H1 (cell line): ENCODE data around the gene DMAC2L.

Source experiments
- CBX8 ChIP-seq: fragments of 300-800, 300-1000 bp; sonication (generic); IDR thresholded peaks from 2 replicates; pipeline ENCODE4 v1.7.1; 2016; ENCODE audit warnings: low read depth, low read length, borderline replicate concordance
- CHD1 ChIP-seq: IDR thresholded peaks from 2 replicates; pipeline ENCODE4 v1.6.1; 2012; ENCODE audit warnings: low read depth, low read length, improper control_type of control experiment
- EP300 ChIP-seq, 2 experiments: IDR thresholded peaks; 1 replicate in 1 of 2; 2 replicates in 1 of 2; pipeline ENCODE4 v1.6.1; 2011 to 2012; ENCODE audit warnings: low read depth in 2 of 2, low read length in 2 of 2, mild to moderate bottlenecking in 2 of 2, borderline replicate concordance in 1 of 2, inconsistent platforms in 1 of 2, moderate library complexity in 1 of 2
- POLR2A ChIP-seq, 2 experiments: IDR thresholded peaks; 1 replicate in 1 of 2; 2 replicates in 1 of 2; pipeline ENCODE4 v1.6.1; 2011; ENCODE audit warnings: low read depth in 2 of 2, low read length in 2 of 2, mild to moderate bottlenecking in 2 of 2; ENCODE audit errors: control extremely low read depth in 1 of 2
- POLR2AphosphoS5 ChIP-seq: IDR thresholded peaks from 2 replicates; pipeline ENCODE4 v1.6.1; 2011; ENCODE audit warnings: low read depth, low read length
- RAD21 ChIP-seq, 2 experiments: IDR thresholded peaks in 1 of 2; conservative IDR thresholded peaks in 1 of 2; 2 replicates each; pipeline ENCODE4 v1.6.1; 2011; ENCODE audit warnings: low read depth in 2 of 2, low read length in 2 of 2, improper control_type of control experiment in 1 of 2, inconsistent platforms in 1 of 2, mild to moderate bottlenecking in 1 of 2, moderate library complexity in 1 of 2
- RFX5 ChIP-seq: IDR thresholded peaks from 2 replicates; pipeline ENCODE4 v1.6.1; 2011; ENCODE audit warnings: low read depth, low read length, improper control_type of control experiment, borderline replicate concordance
- SUZ12 ChIP-seq: fragments of 200-600 bp; sonication (generic); IDR thresholded peaks from 2 replicates; pipeline ENCODE4 v1.6.1; 2012; ENCODE audit warnings: mild to moderate bottlenecking, inconsistent platforms, low read length, moderate library complexity, mixed read lengths
- TAF1 ChIP-seq: IDR thresholded peaks from 2 replicates; pipeline ENCODE4 v1.6.1; 2011; ENCODE audit warnings: mild to moderate bottlenecking, low read depth, low read length
- TF ChIP-seq, protein P1 (sequence below), 3 experiments: IDR thresholded peaks; 1 replicate in 2 of 3; 2 replicates in 1 of 3; pipeline versions ENCODE4 v1.5.1 to v1.6.1; 2011; ENCODE audit warnings: low read length in 3 of 3, mild to moderate bottlenecking in 3 of 3, inconsistent platforms in 2 of 3, low read depth in 1 of 3, moderate library complexity in 1 of 3; ENCODE audit not compliant: insufficient read depth in 1 of 3; ENCODE audit errors: control extremely low read depth in 1 of 3
- TF ChIP-seq, protein P2 (sequence below): IDR thresholded peaks from 2 replicates; pipeline ENCODE4 v1.6.1; 2011; ENCODE audit warnings: low read length, improper control_type of control experiment

DNA sequence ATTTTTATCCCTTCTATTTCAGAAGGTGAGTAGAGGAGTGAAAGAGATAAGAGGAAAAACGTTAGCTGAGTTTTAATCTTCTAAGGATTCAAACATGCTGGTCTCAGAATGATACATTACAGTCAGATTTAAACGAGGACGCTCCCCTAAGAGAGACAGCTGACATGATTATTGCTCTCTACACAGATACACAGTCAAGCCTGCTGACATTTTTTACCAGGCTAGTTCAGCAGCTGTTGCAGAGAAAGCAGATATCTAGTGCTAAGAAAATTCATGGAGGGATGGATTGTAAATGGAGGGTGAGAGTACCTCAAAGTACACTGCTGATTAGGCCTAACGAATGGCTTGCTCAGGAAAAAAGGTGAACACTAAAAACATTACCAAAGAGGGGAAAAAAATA lies 48.8 kb upstream of the DMAC2L start:
- TF ChIP-seq, protein P1, sequence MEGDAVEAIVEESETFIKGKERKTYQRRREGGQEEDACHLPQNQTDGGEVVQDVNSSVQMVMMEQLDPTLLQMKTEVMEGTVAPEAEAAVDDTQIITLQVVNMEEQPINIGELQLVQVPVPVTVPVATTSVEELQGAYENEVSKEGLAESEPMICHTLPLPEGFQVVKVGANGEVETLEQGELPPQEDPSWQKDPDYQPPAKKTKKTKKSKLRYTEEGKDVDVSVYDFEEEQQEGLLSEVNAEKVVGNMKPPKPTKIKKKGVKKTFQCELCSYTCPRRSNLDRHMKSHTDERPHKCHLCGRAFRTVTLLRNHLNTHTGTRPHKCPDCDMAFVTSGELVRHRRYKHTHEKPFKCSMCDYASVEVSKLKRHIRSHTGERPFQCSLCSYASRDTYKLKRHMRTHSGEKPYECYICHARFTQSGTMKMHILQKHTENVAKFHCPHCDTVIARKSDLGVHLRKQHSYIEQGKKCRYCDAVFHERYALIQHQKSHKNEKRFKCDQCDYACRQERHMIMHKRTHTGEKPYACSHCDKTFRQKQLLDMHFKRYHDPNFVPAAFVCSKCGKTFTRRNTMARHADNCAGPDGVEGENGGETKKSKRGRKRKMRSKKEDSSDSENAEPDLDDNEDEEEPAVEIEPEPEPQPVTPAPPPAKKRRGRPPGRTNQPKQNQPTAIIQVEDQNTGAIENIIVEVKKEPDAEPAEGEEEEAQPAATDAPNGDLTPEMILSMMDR (IDR thresholded peaks at IDR 0.05; ENCODE audit: control extremely low read depth in 1 of 3, insufficient read depth in 1 of 3, low read depth in 1 of 3, low read length in 3 of 3) = no peak
- TF ChIP-seq POLR2A (IDR thresholded peaks at IDR 0.05; ENCODE audit: control extremely low read depth in 1 of 2, low read depth in 2 of 2, low read length in 2 of 2) (no peak), EP300 (IDR thresholded peaks at IDR 0.05; ENCODE audit: borderline replicate concordance in 1 of 2, low read depth in 2 of 2, low read length in 2 of 2) (no peak), POLR2AphosphoS5 (no peak), CHD1 (no peak), SUZ12 (no peak), TAF1 (no peak), RFX5 (no peak), CBX8 (no peak), RAD21 (IDR thresholded peaks at IDR 0.05 in 1 of 2, conservative IDR thresholded peaks at IDR 0.05 in 1 of 2; ENCODE audit: low read depth in 2 of 2, low read length in 2 of 2) (no peak)
- TF ChIP-seq, protein P2, sequence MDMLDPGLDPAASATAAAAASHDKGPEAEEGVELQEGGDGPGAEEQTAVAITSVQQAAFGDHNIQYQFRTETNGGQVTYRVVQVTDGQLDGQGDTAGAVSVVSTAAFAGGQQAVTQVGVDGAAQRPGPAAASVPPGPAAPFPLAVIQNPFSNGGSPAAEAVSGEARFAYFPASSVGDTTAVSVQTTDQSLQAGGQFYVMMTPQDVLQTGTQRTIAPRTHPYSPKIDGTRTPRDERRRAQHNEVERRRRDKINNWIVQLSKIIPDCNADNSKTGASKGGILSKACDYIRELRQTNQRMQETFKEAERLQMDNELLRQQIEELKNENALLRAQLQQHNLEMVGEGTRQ = no peak
